Stimulated activated CD4-positive, alpha-beta T cell treated with anti-CD3 and anti-CD28 coated beads, Interleukin-1b, Interleukin-23, amount 100 ng/mL, for 48 hours (primary cell): ENCODE measurements around the gene PCNX3.

ENCODE experiments used
- DNase-seq: peaks from one replicate; pipeline ENCODE4 v3.0.0-alpha.2; 2020

Gene PCNX3

GRCh38 chr11:65641297-65642013 is 25.9 kb downstream of the PCNX3 start:
- DNase-seq: no peak

- no peak for DNase-seq
Measured at GRCh38 chr11:65642014-65642671, 26.6 kb downstream of the PCNX3 start.

GRCh38 chr11:65643971-65644370 is 28.4 kb downstream of the PCNX3 start:
- DNase-seq: peak; percentile 41

GRCh38 chr11:65644837-65645236 is 29.3 kb downstream of the PCNX3 start:
- DNase-seq: no peak

- no peak for DNase-seq
Measured at GRCh38 chr11:65645710-65646109, 30.1 kb downstream of the PCNX3 start.

GRCh38 chr11:65646288-65646957 is 30.8 kb downstream of the PCNX3 start:
- DNase-seq: no peak

GRCh38 chr11:65646958-65647701 is 31.6 kb downstream of the PCNX3 start:
- DNase-seq: no peak

GRCh38 chr11:65648997-65649493 is 33.5 kb downstream of the PCNX3 start:
- no peak for DNase-seq

GRCh38 chr11:65649656-65650546 is 34.3 kb downstream of the PCNX3 start:
- no peak for DNase-seq

GRCh38 chr11:65650547-65651338 is 35.2 kb downstream of the PCNX3 start:
- no peak for DNase-seq

GRCh38 chr11:65651339-65651588 is 35.7 kb downstream of the PCNX3 start:
- no peak for DNase-seq

GRCh38 chr11:65651589-65652510 is 36.3 kb downstream of the PCNX3 start:
- no peak for DNase-seq

- peak; percentile 93 for DNase-seq
Measured at GRCh38 chr11:65652511-65653228, 37.1 kb downstream of the PCNX3 start.

GRCh38 chr11:65653229-65654225 is 38.0 kb downstream of the PCNX3 start:
- DNase-seq: no peak

GRCh38 chr11:65654375-65655349 is 39.1 kb downstream of the PCNX3 start:
- DNase-seq: no peak

- no peak for DNase-seq
Measured at GRCh38 chr11:65655570-65656332, 40.2 kb downstream of the PCNX3 start.
